ENCODE measurements around the gene ERAL1. TPM values are rescaled to one million over a fixed set of nuclear protein-coding genes. Genes with fewer than 3 reads are reported as not detected.
A peak's percentile ranks its signal among the peaks of the same experiment; 100 is the strongest.

The ERAL1 gene
- total and polyA plus RNA-seq, 2 of the 13 experiments (the other 11 are each of a cell fraction or from before 2014, with no cell fraction given) = 46.9 to 72.2 TPM

DNA sequence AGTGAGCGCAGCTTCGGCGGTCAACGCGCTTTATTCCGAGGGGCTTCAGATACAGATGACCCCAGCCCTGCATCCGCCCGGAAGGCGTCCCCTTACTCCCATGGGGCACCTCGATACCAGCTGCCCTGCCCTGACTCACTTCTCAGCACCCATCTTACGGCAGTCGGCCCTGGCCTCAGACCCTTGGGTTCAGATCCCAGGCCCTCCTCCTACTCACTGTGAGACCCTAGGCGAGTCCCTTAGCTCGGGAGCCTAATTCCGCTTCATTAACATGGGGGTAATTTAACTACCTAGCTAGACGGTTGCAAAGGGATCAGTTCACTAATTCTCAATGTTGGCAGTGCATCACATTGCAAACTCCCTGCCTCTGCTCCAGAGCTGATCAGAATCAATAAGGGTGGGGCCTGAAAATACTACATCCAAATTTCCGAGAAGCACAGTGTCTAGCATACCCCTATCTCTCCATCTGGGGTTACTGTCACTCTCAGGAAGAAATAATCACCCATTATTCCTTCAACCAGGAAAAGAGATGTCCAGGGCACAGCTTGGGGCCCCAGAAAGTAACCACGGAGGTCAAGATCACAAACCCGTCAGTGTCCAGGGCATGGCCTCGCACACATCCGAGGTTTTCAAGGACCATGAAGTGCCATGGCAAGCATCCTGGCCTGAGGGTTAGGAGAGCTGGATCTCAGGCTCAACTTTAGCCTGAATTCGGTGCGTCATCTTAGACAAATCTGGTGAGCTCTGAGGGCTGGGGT lies 43.1 kb downstream of the ERAL1 start (continued):
- no peak for TF ChIP-seq ZNF784 (CRISPR knock-in tag; IDR thresholded peaks at IDR 0.05; ENCODE audit: borderline replicate concordance)
- TF ChIP-seq ZNF652 (CRISPR knock-in tag; IDR thresholded peaks at IDR 0.05; ENCODE audit: borderline replicate concordance, low read depth) = no peak
- no peak for TF ChIP-seq SP140L (CRISPR knock-in tag; IDR thresholded peaks at IDR 0.05; ENCODE audit: borderline replicate concordance)
- no peak for TF ChIP-seq SPEN (CRISPR knock-in tag; IDR thresholded peaks at IDR 0.05; ENCODE audit: low read depth)
- TF ChIP-seq SIN3B (IDR thresholded peaks at IDR 0.05; ENCODE audit: low read length) = no peak
- TF ChIP-seq ZNF709 (CRISPR knock-in tag; IDR thresholded peaks at IDR 0.05) = no peak
- TF ChIP-seq NCOA2 (CRISPR knock-in tag; IDR thresholded peaks at IDR 0.05) = no peak
- no peak for TF ChIP-seq ZNF746 (CRISPR knock-in tag; IDR thresholded peaks at IDR 0.05)
- TF ChIP-seq CCAR2 (optimal IDR thresholded peaks at IDR 0.05; ENCODE audit: low read depth, low read length) = no peak
- no peak for TF ChIP-seq ZNF17 (CRISPR knock-in tag; IDR thresholded peaks at IDR 0.05)
- TF ChIP-seq ZNF407 (CRISPR knock-in tag; IDR thresholded peaks at IDR 0.05; ENCODE audit: not compliant biosample characterization) = no peak
- no peak for TF ChIP-seq SMYD3 (CRISPR knock-in tag; IDR thresholded peaks at IDR 0.05)
- no peak for TF ChIP-seq ZKSCAN8 (CRISPR knock-in tag; IDR thresholded peaks at IDR 0.05; ENCODE audit: borderline replicate concordance)
- TF ChIP-seq ZBTB7A (CRISPR knock-in tag; IDR thresholded peaks at IDR 0.05) = 0 out of 2 replicates have a peak, but pooled peaks have one; percentile 45
- TF ChIP-seq MED13 (CRISPR knock-in tag; IDR thresholded peaks at IDR 0.05) = peak; percentile 37; the same call in 1 of the 2 replicates
- TF ChIP-seq ZNF138 (CRISPR knock-in tag; IDR thresholded peaks at IDR 0.05; ENCODE audit: low read depth) = no peak
- no peak for TF ChIP-seq PATZ1 (CRISPR knock-in tag; IDR thresholded peaks at IDR 0.05)
- TF ChIP-seq, protein P1, sequence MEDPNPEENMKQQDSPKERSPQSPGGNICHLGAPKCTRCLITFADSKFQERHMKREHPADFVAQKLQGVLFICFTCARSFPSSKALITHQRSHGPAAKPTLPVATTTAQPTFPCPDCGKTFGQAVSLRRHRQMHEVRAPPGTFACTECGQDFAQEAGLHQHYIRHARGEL (CRISPR knock-in tag; IDR thresholded peaks at IDR 0.05) = no peak
- no peak for TF ChIP-seq ZNF660 (CRISPR knock-in tag; IDR thresholded peaks at IDR 0.05; ENCODE audit: borderline replicate concordance, low read depth)

All from HepG2 (cell line).